Measurements from ENCODE around the gene CCDC157. TPM values are rescaled to one million over a fixed set of nuclear protein-coding genes. Genes with fewer than 3 reads are reported as not detected.

Gene CCDC157
- polyA plus RNA-seq, 3 donors from 2014 or later = 1.4 to 3.5 (median 1.9) TPM

- H3K36me3 Mint-ChIP-seq = peaks cover 6 to 49% (median 18%) of the 10 kb centered on the region in 3 donors
- peak overlapping the region in 2 of 6 donors; percentile 11 to 29 for H3K27ac Mint-ChIP-seq
- H3K27me3 Mint-ChIP-seq (ENCODE audit: low read depth in 3 of 3) = no peaks in the 10 kb centered on the region
- H3K4me3 Mint-ChIP-seq = no peak overlapping the region
- no peaks in the 10 kb centered on the region for H3K9me3 Mint-ChIP-seq
- no peak for DNase-seq
- H3K4me1 Mint-ChIP-seq = peaks cover 50 to 63% of the 10 kb centered on the region in 2 donors
These were observed 8.0 kb upstream of the CCDC157 start for GRCh38 chr22:30348809-30349208.

GRCh38 chr22:30351226-30351625 lies 5.6 kb upstream of the CCDC157 start:
- no peaks in the 10 kb centered on the region for H3K9me3 Mint-ChIP-seq
- peak overlapping the region in 3 of 6 donors; percentile 30 to 80 (median 49) for H3K27ac Mint-ChIP-seq
- peaks cover 75 to 85% of the 10 kb centered on the region in 2 donors for H3K4me1 Mint-ChIP-seq
- H3K36me3 Mint-ChIP-seq = peaks cover 10 to 35% (median 18%) of the 10 kb centered on the region in 3 donors
- H3K4me3 Mint-ChIP-seq = peak overlapping the region in 1 of 5 donors; percentile 19
- peaks cover 0 to 3% (median 0%) of the 10 kb centered on the region in 3 donors for H3K27me3 Mint-ChIP-seq (ENCODE audit: low read depth in 3 of 3)
- no peak for DNase-seq

- H3K9me3 Mint-ChIP-seq = no peaks in the 10 kb centered on the region
- peaks cover 0 to 9% (median 4%) of the 10 kb centered on the region in 3 donors for H3K27me3 Mint-ChIP-seq (ENCODE audit: low read depth in 3 of 3)
- H3K36me3 Mint-ChIP-seq = peaks cover 10 to 28% (median 18%) of the 10 kb centered on the region in 3 donors
- peaks cover 72 to 76% of the 10 kb centered on the region in 2 donors for H3K4me1 Mint-ChIP-seq
- DNase-seq = no peak
- H3K4me3 Mint-ChIP-seq = peak overlapping the region in 4 of 5 donors; percentile 29 to 96 (median 64)
- H3K27ac Mint-ChIP-seq = peak overlapping the region; percentile 77 to 96 (median 85)
These were observed 2.2 kb upstream of the CCDC157 start for GRCh38 chr22:30354644-30355043.

GRCh38 chr22:30357236-30357570 lies 396 bp downstream of the CCDC157 start:
- H3K9me3 Mint-ChIP-seq = no peaks in the 10 kb centered on the region
- peaks cover 0 to 9% (median 4%) of the 10 kb centered on the region in 3 donors for H3K27me3 Mint-ChIP-seq (ENCODE audit: low read depth in 3 of 3)
- peak overlapping the region; percentile 75 to 98 (median 97) for H3K27ac Mint-ChIP-seq
- H3K4me3 Mint-ChIP-seq = peak overlapping the region; percentile 96 to 99 (median 97)
- peaks cover 53 to 56% of the 10 kb centered on the region in 2 donors for H3K4me1 Mint-ChIP-seq
- peaks cover 5 to 12% (median 6%) of the 10 kb centered on the region in 3 donors for H3K36me3 Mint-ChIP-seq
- DNase-seq = no peak

- Mint-ChIP-seq H3K27me3 (ENCODE audit: low read depth in 3 of 3) (peaks cover 0 to 9% (median 4%) of the 10 kb centered on the region in 3 donors), H3K36me3 (peaks cover 2 to 8% (median 5%) of the 10 kb centered on the region in 3 donors), H3K4me1 (peaks cover 47 to 51% of the 10 kb centered on the region in 2 donors), H3K27ac (peak overlapping the region; percentile 75 to 98 (median 92)), H3K4me3 (peak overlapping the region; percentile 96 to 99 (median 97)), H3K9me3 (no peaks in the 10 kb centered on the region)
- no peak for DNase-seq
These were observed 926 bp downstream of the CCDC157 start for GRCh38 chr22:30357650-30358215.

- Mint-ChIP-seq H3K4me1 (peaks cover 39 to 43% of the 10 kb centered on the region in 2 donors), H3K4me3 (peak overlapping the region in 2 of 5 donors; percentile 70 to 84), H3K27me3 (ENCODE audit: low read depth in 3 of 3) (peaks cover 0 to 9% (median 4%) of the 10 kb centered on the region in 3 donors), H3K9me3 (no peaks in the 10 kb centered on the region), H3K36me3 (peaks cover 0 to 6% (median 5%) of the 10 kb centered on the region in 3 donors), H3K27ac (peak overlapping the region in 4 of 6 donors; percentile 6 to 81 (median 43))
- DNase-seq = no peak
These were observed 1.7 kb downstream of the CCDC157 start for GRCh38 chr22:30358541-30358940.

- peaks cover 0 to 3% (median 3%) of the 10 kb centered on the region in 3 donors for H3K36me3 Mint-ChIP-seq
- H3K4me3 Mint-ChIP-seq = no peak overlapping the region
- peaks cover 8 to 9% of the 10 kb centered on the region in 2 donors for H3K4me1 Mint-ChIP-seq
- H3K27me3 Mint-ChIP-seq (ENCODE audit: low read depth in 3 of 3) = peaks cover 0 to 4% (median 2%) of the 10 kb centered on the region in 3 donors
- H3K9me3 Mint-ChIP-seq = no peaks in the 10 kb centered on the region
- H3K27ac Mint-ChIP-seq = no peak overlapping the region
- no peak for DNase-seq
These were observed 5.3 kb downstream of the CCDC157 start for GRCh38 chr22:30361916-30362650.

GRCh38 chr22:30362651-30363281 lies 6.0 kb downstream of the CCDC157 start:
- DNase-seq = no peak
- Mint-ChIP-seq H3K4me1 (peaks cover 4 to 5% of the 10 kb centered on the region in 2 donors), H3K27me3 (ENCODE audit: low read depth in 3 of 3) (no peaks in the 10 kb centered on the region), H3K4me3 (no peak overlapping the region), H3K9me3 (no peaks in the 10 kb centered on the region), H3K27ac (no peak overlapping the region), H3K36me3 (peaks cover 0 to 3% (median 3%) of the 10 kb centered on the region in 3 donors)

- H3K27me3 Mint-ChIP-seq (ENCODE audit: low read depth in 3 of 3) = peaks cover 0 to 1% (median 0%) of the 10 kb centered on the region in 3 donors
- no peaks in the 10 kb centered on the region for H3K4me1 Mint-ChIP-seq
- H3K4me3 Mint-ChIP-seq = no peak overlapping the region
- no peak overlapping the region for H3K27ac Mint-ChIP-seq
- H3K36me3 Mint-ChIP-seq = peaks cover 0 to 9% (median 3%) of the 10 kb centered on the region in 3 donors
- DNase-seq = no peak
- no peaks in the 10 kb centered on the region for H3K9me3 Mint-ChIP-seq
These were observed 9.1 kb downstream of the CCDC157 start for GRCh38 chr22:30365891-30366290.

GRCh38 chr22:30368420-30368819 lies 11.6 kb downstream of the CCDC157 start:
- peaks cover 0 to 5% (median 0%) of the 10 kb centered on the region in 3 donors for H3K27me3 Mint-ChIP-seq (ENCODE audit: low read depth in 3 of 3)
- no peak for DNase-seq
- H3K36me3 Mint-ChIP-seq = peaks cover 0 to 9% (median 3%) of the 10 kb centered on the region in 3 donors
- no peaks in the 10 kb centered on the region for H3K4me1 Mint-ChIP-seq
- H3K27ac Mint-ChIP-seq = no peak overlapping the region
- no peaks in the 10 kb centered on the region for H3K9me3 Mint-ChIP-seq
- H3K4me3 Mint-ChIP-seq = no peak overlapping the region

GRCh38 chr22:30370641-30371230 lies 13.9 kb downstream of the CCDC157 start:
- Mint-ChIP-seq H3K4me3 (no peak overlapping the region), H3K9me3 (no peaks in the 10 kb centered on the region), H3K36me3 (peaks cover 0 to 6% (median 3%) of the 10 kb centered on the region in 3 donors), H3K4me1 (no peaks in the 10 kb centered on the region), H3K27me3 (ENCODE audit: low read depth in 3 of 3) (peaks cover 0 to 7% (median 0%) of the 10 kb centered on the region in 3 donors), H3K27ac (no peak overlapping the region)
- no peak for DNase-seq

- Mint-ChIP-seq H3K27me3 (ENCODE audit: low read depth in 3 of 3) (peaks cover 0 to 7% (median 0%) of the 10 kb centered on the region in 3 donors), H3K27ac (no peak overlapping the region), H3K36me3 (peaks cover 0 to 6% (median 2%) of the 10 kb centered on the region in 3 donors), H3K4me3 (no peak overlapping the region), H3K4me1 (no peaks in the 10 kb centered on the region), H3K9me3 (no peaks in the 10 kb centered on the region)
- no peak for DNase-seq
These were observed 14.5 kb downstream of the CCDC157 start for GRCh38 chr22:30371321-30371720.

- Mint-ChIP-seq H3K9me3 (no peaks in the 10 kb centered on the region), H3K4me1 (no peaks in the 10 kb centered on the region), H3K27me3 (ENCODE audit: low read depth in 3 of 3) (peaks cover 0 to 7% (median 0%) of the 10 kb centered on the region in 3 donors), H3K27ac (no peak overlapping the region), H3K4me3 (no peak overlapping the region), H3K36me3 (peaks cover 0 to 6% (median 0%) of the 10 kb centered on the region in 3 donors)
- no peak for DNase-seq
These were observed 15.2 kb downstream of the CCDC157 start for GRCh38 chr22:30371981-30372380.
